T-helper 2 cell (primary cell): Measurements from ENCODE around the gene GRB10.

Experiments used
- DNase-seq, 5 experiments: peaks; one replicate each; pipeline versions ENCODE4 v3.0.0 to v3.0.0-alpha.2; 2012 to 2022

GRB10 gene

GRCh38 chr7:50667338-50667737, 115.4 kb downstream of the GRB10 start:
- DNase-seq, result no peak

- no peak for DNase-seq
These were observed 116.6 kb downstream of the GRB10 start for GRCh38 chr7:50666124-50666496.

- no peak for DNase-seq
These were observed 117.1 kb downstream of the GRB10 start for GRCh38 chr7:50665403-50666123.

DNA sequence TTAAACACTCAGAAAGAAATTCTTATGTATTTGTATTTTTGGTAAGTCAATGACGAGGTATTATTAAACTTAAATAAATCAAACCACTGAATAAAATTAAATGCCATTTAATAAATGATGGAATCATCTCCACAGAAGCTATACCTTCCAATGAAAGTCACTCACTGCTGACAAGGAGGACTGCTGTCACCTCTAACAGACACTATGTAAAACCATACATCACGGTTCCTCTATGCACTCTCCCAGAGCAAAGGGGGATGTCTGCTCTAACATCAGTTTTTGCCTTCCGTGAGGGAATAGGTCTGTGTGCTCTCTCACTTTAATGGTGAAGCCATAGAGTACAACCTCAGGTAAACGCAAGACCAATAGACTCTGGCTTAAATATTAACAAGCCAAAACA, 117.8 kb downstream of the GRB10 start:
- DNase-seq, result no peak

DNA sequence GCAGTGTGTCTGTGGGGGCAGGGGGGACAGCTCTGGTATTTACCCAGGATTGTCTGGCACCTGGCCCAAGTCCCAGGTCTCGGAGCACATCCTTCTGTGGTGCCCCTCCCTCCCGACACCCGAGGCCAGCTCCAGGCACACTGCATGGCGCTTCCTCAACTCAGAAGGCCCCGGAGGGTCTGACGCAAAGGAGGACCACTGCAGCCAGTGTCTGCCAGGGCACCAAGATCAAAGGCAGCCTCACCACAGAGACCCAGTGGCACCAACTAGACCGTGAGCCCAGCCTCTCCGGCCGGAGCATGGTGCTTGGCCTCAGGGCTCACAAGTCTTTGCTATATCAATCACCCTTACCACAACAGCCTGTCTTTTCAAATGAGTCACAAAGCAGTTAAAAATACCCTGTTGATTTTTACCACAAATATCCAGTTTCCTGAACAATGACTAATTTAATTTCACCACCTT, 118.2 kb downstream of the GRB10 start:
- DNase-seq, result peak in 1 of 5 experiments; percentile 91

DNA sequence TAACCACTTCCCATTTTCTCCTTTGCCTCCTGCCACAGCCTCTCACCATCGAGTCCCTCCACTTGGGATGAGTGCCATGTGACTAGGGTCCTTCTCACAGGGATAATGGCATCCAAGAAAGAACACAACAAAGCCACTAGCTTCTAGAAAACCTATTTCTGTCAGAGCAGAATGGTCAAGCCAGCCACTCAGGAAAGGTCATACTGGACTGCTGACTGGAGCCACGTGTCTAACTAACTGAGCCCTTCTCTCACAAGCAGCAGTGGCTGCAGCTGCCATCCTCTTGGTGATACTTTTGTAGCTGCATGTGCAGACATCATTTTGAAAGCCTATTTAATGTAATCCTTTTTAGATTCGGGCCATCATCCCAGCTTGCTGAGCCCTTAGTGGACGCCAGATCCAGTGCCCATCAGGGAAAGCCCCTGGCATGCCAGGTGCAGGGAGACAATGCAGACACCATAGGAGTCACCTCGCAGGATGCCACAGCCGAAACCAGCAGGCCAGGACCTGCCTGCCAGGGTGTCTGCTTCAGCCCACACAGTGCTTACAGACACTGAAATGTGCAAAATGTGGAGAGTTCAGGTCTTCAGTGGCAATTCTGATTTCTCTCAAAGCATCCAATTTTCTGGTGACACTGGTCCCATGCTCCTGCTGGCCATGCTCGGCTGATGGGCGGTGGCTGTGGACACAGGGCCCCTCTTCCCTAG, 119.1 kb downstream of the GRB10 start:
- peak in 1 of 5 experiments; percentile 57 for DNase-seq

DNA sequence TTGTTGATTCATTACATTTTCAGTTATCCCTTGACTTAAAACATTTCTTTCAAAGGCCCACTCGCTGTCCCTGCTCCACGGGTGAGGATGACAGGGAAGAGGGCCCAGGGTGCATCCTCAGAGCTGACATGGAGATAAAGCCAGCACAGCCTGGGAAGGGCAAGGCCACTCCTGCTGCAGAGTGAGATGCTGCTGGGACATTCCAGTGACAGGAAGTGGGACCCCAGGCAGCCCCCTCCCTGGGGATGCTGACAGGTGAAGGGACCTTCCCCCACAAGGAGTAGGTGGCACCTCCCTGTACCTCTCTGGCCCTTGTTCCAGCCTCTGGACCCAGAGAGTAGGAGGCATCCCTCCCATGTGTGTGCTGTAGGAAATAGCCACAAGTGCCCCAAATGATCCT, 119.7 kb downstream of the GRB10 start:
- DNase-seq, result no peak

DNA sequence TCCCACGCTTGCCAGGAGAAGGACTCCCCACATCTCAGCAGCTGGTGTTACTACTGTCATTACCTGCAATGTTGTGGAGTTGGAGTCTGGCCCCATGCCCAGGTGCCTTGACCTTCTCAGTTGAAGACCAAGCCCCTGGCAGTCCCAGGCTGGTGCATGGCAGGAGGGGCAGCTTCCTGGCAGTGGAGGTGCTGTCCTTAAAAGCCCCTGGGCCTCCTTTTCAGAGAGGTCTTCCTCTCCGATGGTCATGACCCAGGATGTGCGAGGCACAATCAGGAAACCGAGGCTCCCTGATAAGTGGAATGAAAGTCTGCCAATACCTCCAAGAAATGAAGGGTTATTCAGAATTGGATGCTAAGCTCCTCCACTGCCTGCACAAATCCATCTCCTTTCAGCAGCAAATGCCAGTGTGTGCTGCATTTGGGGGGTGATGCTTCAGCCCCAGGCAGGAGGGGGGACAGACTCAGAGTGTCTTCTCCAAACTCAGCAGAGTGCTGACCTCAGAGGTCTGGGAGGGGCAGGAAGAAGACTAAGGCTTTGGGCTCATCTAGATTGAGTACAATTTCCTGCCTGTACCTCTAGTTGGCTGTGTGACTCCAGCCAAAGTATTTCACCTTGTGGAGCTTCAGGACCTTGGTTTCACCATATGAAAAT, 120.5 kb downstream of the GRB10 start:
- peak in 2 of 5 experiments; percentile 22 to 80 for DNase-seq

- peak in 2 of 5 experiments; percentile 20 to 86 for DNase-seq
These were observed 121.2 kb downstream of the GRB10 start for GRCh38 chr7:50661345-50662040.

DNA sequence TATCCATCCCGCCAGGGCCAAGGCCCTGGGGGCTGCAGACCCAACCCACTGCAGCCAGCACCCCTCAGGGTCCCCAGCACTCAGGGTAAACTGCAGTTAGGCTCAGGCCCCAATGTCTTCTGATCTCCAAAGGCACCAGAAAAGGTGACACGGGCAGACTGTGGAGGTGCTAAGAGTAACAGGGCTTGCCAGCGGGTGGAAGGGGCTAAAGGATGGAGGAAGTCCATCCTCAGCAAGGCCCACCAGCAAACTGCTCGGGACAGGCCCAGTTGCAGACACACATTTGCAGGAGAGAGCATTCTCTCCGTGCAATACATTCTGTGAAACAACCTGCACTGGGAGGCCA, 121.9 kb downstream of the GRB10 start:
- DNase-seq, result no peak

- peak in 4 of 5 experiments; percentile 15 to 92 (median 48) for DNase-seq
These were observed 122.5 kb downstream of the GRB10 start for GRCh38 chr7:50660040-50660829.

DNA sequence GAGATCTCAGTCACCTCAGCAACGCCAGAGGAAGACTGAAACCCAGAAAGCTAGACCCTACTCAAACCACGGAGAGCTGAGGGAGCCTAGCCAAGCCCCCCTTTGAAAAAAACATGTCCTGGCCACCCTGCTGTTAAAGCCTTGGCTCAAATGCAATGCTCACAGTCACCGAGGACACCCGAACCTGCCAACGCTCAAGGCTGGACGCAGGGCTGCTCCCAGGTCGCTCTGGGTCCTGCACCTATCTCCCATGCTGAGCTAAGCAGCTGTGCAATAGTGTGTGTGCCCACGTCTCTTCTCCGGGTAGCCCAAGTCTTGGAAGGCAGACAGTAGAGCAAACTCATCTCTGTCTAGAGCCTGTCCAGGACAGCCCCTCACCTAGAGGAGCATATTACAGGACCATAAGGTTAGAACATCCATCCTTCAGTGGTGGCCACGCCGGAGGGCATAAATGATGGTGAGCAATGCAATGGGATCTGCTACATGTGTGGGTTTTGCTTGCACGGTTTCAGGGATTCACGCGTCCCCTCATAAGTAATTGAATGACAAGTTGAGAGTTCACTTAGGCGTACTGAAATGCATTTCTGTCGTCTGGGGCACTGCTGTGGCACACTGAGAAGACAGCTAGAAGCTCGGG, 123.2 kb downstream of the GRB10 start:
- DNase-seq, result no peak

- DNase-seq, result no peak
These were observed 124.0 kb downstream of the GRB10 start for GRCh38 chr7:50658696-50659095.

DNA sequence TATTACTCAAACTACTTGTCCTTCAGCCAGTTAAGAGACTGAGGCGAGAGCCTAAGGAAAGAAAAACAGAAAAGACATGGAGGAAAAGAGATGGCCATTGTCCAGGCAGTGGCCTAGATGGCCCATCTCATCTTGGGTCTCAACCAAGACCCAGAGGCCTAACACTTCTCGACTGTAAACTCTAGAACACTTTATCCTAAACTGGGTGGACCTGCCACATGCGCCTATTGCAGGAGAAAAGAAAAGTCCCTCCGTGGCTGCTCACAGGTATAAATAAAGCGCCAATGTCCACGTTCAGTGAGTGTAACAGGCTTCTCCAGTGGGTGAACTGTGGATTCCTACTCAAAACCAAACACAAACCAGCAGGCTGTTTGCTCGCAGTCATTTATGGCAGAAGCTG, 124.8 kb downstream of the GRB10 start:
- no peak for DNase-seq

- no peak for DNase-seq
These were observed 125.3 kb downstream of the GRB10 start for GRCh38 chr7:50657341-50657873.

DNA sequence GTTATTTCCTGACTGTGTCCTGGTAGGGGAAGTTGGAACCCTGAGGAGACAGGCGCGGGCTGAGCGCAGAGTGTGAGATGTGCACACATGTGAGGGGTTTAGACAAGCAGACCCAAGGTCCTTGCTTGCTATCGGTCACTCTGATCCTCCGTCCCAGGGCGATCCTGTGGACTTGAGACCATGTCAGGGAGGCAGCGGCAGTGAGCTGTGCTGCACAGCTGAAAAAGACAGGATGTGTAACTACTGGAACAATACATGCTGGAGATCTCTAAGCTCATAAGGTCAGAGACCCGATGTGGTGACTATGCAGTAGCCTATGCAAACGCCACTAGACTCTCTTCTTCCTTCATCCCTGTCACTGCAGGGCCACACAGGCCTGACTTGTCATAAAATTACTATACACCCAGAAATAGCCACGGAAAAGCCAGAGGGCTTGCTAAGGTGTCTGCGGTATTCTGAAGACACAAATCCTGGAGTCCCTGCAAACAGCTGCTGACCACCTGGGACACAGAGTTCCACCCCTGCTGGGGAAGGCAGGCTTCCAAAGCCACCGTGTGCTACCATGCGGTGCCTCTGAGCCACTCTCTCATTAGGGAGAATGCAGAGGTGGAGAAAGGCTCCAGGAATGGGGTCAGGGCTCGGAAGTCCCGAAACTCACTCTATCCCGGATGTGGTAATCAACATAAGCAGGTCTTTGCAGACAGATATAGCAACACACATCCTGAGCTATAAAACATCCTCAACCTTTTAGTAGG, 126.4 kb downstream of the GRB10 start:
- DNase-seq, result no peak

DNA sequence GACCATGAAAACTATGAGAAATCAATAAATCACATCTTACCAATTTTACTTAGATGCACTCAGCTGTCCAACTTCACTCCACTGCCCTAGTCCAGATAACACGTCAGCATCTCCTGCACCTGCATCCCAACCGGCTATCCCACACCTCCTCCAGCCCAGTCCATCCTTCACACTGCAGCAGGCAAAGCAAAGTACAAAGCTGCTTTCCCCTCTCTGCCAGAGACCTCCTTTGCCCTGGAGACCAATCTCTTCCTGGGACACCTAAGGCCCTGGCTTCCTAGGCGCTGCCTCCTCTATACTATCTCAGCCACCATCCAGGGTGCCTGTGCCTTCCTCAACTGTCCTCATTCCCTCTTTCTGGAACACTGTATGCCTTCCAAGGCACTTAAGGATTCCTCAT, 127.2 kb downstream of the GRB10 start:
- no peak for DNase-seq

DNA sequence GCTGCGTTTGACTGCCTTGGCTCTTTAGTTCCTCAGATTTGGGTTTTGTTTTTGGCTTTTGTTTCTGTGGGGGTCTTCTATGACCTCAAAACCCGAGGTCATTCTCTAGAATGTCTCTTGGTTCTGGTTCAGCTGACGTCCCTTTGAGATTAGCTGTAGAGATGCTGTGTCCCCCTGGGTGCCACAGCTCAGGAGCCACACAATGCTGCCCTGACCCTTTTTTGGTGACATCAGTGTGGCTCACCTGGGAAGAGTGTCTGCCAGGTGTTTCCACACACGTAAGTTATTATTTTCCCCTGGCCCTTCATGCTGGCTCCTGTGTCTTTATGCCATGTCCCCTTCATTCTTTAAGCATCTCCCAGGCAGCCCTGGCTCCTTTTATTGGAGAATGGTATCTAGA, 127.7 kb downstream of the GRB10 start:
- no peak for DNase-seq

DNA sequence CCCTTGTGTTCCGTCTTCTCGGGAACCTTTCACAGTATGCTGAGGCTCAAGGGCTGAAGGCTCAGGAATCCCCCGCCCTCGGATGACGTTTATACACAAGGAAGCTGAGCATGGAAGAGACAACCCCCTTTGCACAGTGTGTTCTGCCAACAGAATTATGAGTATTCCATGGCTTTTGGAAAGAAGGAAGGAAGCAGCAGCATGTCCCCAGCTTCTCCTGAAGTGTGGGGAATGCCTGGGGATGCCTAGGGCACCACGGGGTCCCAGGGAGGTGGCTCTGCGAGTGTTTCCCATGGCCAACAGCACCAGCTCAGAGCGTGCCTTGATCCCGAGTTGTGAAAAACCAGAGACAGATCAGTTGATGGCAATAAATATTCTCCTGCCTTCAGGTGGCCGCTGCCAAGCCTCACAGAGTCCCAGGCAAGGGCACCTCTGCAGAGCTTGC, 128.7 kb downstream of the GRB10 start:
- no peak for DNase-seq

GRCh38 chr7:50653126-50653864, 129.4 kb downstream of the GRB10 start:
- no peak for DNase-seq
